ENCODE results near the gene ABR. TPM values are rescaled to one million over a fixed set of nuclear protein-coding genes. Genes with fewer than 3 reads are reported as not detected.

ABR gene
- total RNA-seq: 1,000 to 10,000 TPM in 1 of 4 donors, 100 to 1,000 TPM in 3; 286 to 1,099 (median 522) TPM

- Histone ChIP-seq H3K27me3 (no peaks in the 10 kb centered on the region), H3K27ac (peak within 1 kb of the TSS; percentile 59 to 67 (median 64)), H3K4me1 (peaks cover 14 to 39% (median 19%) of the 10 kb centered on the region in 4 donors), H3K36me3 (no peaks in the 10 kb centered on the region), H3K9me3 (no peaks in the 10 kb centered on the region), H3K4me3 (peak within 1 kb of the TSS; percentile 54 to 90 (median 86))
- TF ChIP-seq POLR2AphosphoS5 (IDR thresholded peaks at IDR 0.05): peak in 2 of 3 donors; percentile 39 to 43
- TF ChIP-seq POLR2A (IDR thresholded peaks at IDR 0.05): peak; percentile 20
- no peak for TF ChIP-seq CTCF (IDR thresholded peaks at IDR 0.05)
- in situ Hi-C loops (cut with MboI; ENCODE audit: low pct_ligation_motif_present in 1 of 4, low pct_unique_long_range_greater_than_20kb in 1 of 4, low sequenced_read_pairs in 3 of 4) (loop anchor here in 1 of 4 donors (10.0 kb wide), 1 partner anchor 55 kb away; no protein-coding TSS in a partner anchor), intact Hi-C loops (cut with DNase I; ENCODE audit: low total_unique reads) (no loop called here)
- peak; percentile 46 for DNase-seq
- 14% methylated on average over 48 of the region's 98 CpGs; no CpG with 5 or more reads in 1 of the 2 donors for WGBS, 2 donors (ENCODE audit: low coverage in 1 of 2)
Observed at GRCh38 chr17:1179818-1180742, at the start of gene ABR. ABR (minus strand) TSS chr17:1179981; CDS start chr17:1179727, 254 bp downstream.

GRCh38 chr17:1229349-1229899, 49.6 kb upstream of the ABR start:
- 1 to 3% methylated on average over 6 to 53 of the region's 74 CpGs for WGBS, 2 donors (ENCODE audit: low coverage in 1 of 2)
- in situ Hi-C loops (cut with MboI; ENCODE audit: low pct_ligation_motif_present in 1 of 4, low pct_unique_long_range_greater_than_20kb in 1 of 4, low sequenced_read_pairs in 3 of 4): no loop called here
- DNase-seq: peak; percentile 89
- no peaks in the 10 kb centered on the region for H3K9me3 ChIP-seq
- H3K27ac ChIP-seq: peak overlapping the region; percentile 75 to 90 (median 85)
- H3K27me3 ChIP-seq: peaks cover 28% of the 10 kb centered on the region
- no peaks in the 10 kb centered on the region for H3K36me3 ChIP-seq
- TF ChIP-seq CTCF (IDR thresholded peaks at IDR 0.05): no peak
- TF ChIP-seq POLR2AphosphoS5 (IDR thresholded peaks at IDR 0.05): peak; percentile 74 to 88 (median 86)
- TF ChIP-seq POLR2A (IDR thresholded peaks at IDR 0.05): peak; percentile 86
- H3K4me3 ChIP-seq: peak overlapping the region; percentile 51 to 80 (median 69)
- peaks cover 3 to 40% (median 23%) of the 10 kb centered on the region in 4 donors for H3K4me1 ChIP-seq
- intact Hi-C loops (cut with DNase I; ENCODE audit: low total_unique reads): no loop called here

- H3K4me1 ChIP-seq: peaks cover 3 to 41% (median 24%) of the 10 kb centered on the region in 4 donors
- no peaks in the 10 kb centered on the region for H3K36me3 ChIP-seq
- intact Hi-C loops (cut with DNase I; ENCODE audit: low total_unique reads) (no loop called here), in situ Hi-C loops (cut with MboI; ENCODE audit: low pct_ligation_motif_present in 1 of 4, low pct_unique_long_range_greater_than_20kb in 1 of 4, low sequenced_read_pairs in 3 of 4) (no loop called here)
- peak overlapping the region; percentile 51 to 80 (median 69) for H3K4me3 ChIP-seq
- peaks cover 28% of the 10 kb centered on the region for H3K27me3 ChIP-seq
- no peak for DNase-seq
- no peak for TF ChIP-seq CTCF (IDR thresholded peaks at IDR 0.05)
- no peak for TF ChIP-seq POLR2AphosphoS5 (IDR thresholded peaks at IDR 0.05)
- TF ChIP-seq POLR2A (IDR thresholded peaks at IDR 0.05): no peak
- no peak for TF ChIP-seq EP300 (IDR thresholded peaks at IDR 0.05; ENCODE audit: low read depth)
- H3K9me3 ChIP-seq: no peaks in the 10 kb centered on the region
- H3K27ac ChIP-seq: peak overlapping the region; percentile 75 to 90 (median 85)
- 1% methylated on average over 23 of the region's 79 CpGs; no CpG with 5 or more reads in 1 of the 2 donors for WGBS, 2 donors (ENCODE audit: low coverage in 1 of 2)
Observed at GRCh38 chr17:1228781-1229348, 49.1 kb upstream of the ABR start.

All from transverse colon (tissue), 4 donors.